KOPT-K1 (cell line): ENCODE data around the gene FLNB.

ENCODE experiments used
- H3K27ac ChIP-seq: fragments of 200-600 bp; sonication (generic); 2 replicates; pipeline ENCODE4 v1.5.1; 2016; ENCODE audit warnings: antibody characterized with exemption, mild to moderate bottlenecking, low read depth, low read length; ENCODE audit not compliant: poor library complexity, severe bottlenecking
- H3K36me3 ChIP-seq: fragments of 200-600 bp; sonication (generic); 2 replicates; pipeline ENCODE4 v1.5.1; 2017; ENCODE audit warnings: antibody characterized with exemption, mild to moderate bottlenecking, low read length, moderate library complexity; ENCODE audit not compliant: insufficient read depth
- H3K9me3 ChIP-seq: fragments of 200-600 bp; sonication (generic); 2 replicates; pipeline ENCODE4 v1.5.1; 2017; ENCODE audit warnings: antibody characterized with exemption, low read length, mild to moderate bottlenecking; ENCODE audit not compliant: insufficient read depth, poor library complexity, severe bottlenecking

FLNB gene

DNA sequence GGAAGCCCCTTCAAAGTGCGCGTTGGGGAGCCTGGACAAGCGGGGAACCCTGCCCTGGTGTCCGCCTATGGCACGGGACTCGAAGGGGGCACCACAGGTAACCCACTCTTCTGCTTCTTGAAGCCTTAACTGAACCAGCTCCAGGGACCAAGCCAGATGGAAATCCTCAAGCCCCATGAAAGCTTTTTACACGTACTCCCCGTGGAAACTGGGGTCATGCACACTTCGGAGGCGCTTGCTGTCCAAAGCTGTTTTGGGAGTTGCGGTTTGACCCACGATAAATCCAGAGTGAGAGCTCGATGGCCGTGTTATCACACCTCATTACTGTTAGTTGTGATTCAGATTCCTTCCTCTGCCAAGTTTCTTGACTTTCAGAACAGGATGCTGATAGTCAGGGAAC lies 155.0 kb downstream of the FLNB start:
- peaks cover 16% of the 10 kb centered on the region; the same call in 1 of the 2 replicates for H3K36me3 ChIP-seq
- H3K27ac ChIP-seq = no peak overlapping the region

DNA sequence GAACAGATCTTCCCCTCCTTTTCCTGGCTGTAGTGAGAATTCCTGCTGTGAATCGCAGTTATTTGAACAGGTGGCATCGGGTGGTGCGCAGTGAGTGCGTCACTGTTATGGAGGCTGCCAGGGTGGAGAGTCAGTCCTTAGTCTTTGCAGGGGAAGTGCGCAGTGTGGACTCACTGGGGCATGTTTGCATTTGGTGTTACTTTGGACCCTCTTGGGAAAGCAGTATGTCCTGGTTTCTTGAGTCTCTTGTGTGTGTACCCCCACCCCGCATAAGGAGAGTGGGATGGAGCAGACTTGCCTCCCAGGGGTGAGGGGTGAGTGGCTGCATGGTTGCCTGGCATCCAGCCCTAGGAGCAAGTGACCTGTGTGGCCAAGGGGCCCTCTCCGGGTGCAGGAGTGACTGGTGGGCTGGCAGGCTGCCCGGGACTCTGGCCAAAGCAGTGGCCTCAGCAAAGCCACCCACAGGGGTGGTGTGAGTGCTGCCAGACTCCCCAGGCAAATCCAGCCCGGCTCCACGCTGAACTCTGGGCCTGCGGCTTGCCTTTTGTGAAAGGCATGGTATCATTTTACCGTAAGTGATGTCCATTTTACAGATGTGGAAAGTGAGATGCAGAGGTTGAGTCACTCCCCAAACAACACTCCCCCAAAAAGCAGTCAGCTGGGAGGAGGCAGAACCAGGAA lies 156.1 kb downstream of the FLNB start:
- peaks cover 16% of the 10 kb centered on the region; the same call in 1 of the 2 replicates for H3K36me3 ChIP-seq
- H3K27ac ChIP-seq = no peak overlapping the region
- no peaks in the 10 kb centered on the region for H3K9me3 ChIP-seq

More for the DNA sequence above, 155.0 kb downstream of the FLNB start:
- H3K9me3 ChIP-seq = no peaks in the 10 kb centered on the region

DNA sequence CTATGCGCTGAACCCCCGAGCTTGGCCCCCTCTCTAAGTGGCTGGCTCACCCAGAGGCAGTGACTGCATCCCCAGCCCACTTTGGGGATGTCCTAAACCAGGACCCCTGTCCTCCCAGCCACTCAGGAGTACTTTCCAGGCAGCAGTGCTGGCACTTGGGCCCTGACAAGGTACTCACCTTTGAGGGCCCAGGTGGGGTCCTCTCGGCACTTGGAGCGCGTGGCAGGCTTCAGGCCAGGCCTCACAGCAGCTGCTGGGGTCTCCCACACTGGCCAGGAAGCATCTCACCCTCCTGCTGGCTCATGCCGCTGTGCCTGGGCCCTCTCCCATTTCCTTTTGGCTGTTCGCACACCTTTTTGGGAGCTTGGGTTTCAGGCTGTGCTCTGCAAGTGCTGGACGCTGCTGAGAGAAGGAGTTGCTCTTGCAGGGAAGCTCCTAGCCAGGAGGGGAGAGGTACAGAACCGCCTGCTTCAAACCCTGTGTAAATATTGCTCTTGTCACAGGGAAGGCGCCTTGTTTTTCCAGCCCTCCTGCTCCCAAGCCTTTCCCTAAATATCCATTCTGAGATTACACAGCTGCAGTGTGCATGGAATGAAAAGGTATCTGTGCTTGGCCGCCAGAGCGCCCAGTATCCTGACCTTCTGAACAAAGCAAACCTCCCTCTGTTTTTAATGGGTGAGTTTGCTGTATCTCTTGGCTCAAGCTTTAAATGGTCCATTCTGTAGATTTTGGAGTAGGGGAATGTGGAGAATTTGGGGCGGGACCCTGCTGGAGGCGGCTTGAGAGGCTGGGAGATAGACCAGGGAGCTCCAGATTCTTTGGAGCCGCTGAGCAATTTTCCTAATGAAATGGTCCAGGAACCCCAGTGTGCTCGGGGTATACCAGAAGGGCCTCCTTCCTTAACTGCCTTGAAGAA lies 156.9 kb downstream of the FLNB start:
- peaks cover 16% of the 10 kb centered on the region; the same call in 1 of the 2 replicates for H3K36me3 ChIP-seq
- H3K27ac ChIP-seq = no peak overlapping the region
- no peaks in the 10 kb centered on the region for H3K9me3 ChIP-seq

DNA sequence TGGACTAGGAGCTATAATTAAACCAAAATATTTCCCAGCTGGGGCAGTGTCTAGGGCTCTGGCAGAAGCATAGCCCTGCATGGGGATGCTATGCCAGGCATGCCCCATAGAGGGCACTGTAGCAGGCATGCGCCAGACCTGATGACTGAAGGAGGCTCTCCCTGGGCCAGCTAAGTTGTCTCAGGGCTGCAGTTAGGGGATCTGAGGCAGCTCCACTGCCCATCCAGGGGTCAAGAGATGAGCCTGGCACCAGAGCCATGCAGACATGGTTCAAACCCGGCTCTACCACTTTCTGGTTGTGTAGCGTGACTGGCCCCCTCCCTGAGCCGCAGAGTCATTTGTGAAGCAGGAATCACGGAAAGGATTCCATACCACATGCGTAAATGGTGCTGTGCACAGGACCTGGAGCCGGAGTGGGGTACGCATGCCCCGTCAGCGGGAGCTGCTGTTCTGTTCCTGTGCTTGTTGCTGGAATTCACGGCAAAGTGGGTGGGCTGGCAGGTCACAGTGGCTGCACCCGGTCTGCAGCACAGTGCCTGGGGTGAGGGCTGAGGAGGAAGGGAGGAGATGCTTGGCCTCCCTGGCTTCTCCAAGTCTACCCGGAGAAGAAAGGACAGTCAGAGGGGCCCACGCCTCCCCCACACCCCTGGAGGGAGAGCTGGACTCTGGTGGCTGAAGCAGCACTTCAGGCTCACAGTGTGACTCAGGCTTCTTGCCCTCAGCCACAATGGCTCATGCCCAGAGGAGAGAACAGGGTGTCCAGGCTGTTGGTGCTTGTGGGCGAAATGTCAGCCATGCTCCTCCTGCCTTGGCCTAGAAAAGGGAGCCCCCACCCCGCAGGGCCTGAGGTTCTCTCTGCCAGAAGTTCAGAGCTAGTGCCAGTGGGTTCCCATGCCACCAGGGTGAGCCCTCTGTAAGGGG lies 159.5 kb downstream of the FLNB start:
- H3K36me3 ChIP-seq = peaks cover 16% of the 10 kb centered on the region; the same call in 1 of the 2 replicates
- H3K27ac ChIP-seq = no peak overlapping the region
- H3K9me3 ChIP-seq = no peaks in the 10 kb centered on the region

DNA sequence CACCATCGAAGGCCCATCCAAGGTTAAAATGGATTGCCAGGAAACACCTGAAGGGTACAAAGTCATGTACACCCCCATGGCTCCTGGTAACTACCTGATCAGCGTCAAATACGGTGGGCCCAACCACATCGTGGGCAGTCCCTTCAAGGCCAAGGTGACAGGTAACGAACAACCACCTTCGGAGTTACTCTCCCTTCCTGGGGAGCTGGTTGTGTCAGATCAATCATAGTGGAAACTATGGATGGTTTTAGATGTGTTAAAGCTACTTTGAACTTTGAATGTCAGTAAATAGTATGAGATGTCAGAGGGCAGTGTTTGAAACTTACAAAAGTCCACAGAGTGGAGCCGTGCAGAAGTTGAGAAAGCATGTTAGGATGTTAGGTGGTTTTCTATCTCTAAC lies 160.3 kb downstream of the FLNB start:
- H3K36me3 ChIP-seq = peaks cover 11% of the 10 kb centered on the region; the same call in 1 of the 2 replicates
- H3K27ac ChIP-seq = no peak overlapping the region
- H3K9me3 ChIP-seq = no peaks in the 10 kb centered on the region

DNA sequence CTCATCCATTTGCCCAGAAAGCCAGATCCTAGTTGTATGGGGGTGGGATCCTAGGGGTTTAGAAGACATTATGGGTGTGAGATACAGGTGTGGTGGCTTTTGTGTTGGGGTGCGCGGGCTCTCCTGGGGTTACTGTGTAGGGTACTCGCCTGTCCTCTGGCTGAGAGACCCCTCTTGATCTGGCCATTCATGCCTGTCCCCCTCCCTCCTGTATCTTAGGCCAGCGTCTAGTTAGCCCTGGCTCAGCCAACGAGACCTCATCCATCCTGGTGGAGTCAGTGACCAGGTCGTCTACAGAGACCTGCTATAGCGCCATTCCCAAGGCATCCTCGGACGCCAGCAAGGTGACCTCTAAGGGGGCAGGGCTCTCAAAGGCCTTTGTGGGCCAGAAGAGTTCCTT lies 161.1 kb downstream of the FLNB start:
- Histone ChIP-seq H3K27ac (no peak overlapping the region), H3K9me3 (no peaks in the 10 kb centered on the region), H3K36me3 (peaks cover 3% of the 10 kb centered on the region; the same call in 1 of the 2 replicates)

DNA sequence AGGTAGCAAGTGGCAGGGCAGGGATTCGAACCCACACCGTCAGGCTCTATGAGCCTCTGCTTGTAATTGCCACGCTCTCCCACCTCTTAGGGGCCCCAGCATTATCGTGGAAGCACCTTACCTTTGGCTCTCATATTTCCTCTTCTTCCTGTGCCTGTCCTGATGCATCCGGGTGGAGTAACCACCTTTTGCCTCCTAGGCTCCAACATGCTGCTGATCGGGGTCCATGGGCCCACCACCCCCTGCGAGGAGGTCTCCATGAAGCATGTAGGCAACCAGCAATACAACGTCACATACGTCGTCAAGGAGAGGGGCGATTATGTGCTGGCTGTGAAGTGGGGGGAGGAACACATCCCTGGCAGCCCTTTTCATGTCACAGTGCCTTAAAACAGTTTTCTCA lies 162.2 kb downstream of the FLNB start:
- no peaks in the 10 kb centered on the region; the same call in 1 of the 2 replicates for H3K36me3 ChIP-seq
- no peak overlapping the region for H3K27ac ChIP-seq
- no peaks in the 10 kb centered on the region for H3K9me3 ChIP-seq

DNA sequence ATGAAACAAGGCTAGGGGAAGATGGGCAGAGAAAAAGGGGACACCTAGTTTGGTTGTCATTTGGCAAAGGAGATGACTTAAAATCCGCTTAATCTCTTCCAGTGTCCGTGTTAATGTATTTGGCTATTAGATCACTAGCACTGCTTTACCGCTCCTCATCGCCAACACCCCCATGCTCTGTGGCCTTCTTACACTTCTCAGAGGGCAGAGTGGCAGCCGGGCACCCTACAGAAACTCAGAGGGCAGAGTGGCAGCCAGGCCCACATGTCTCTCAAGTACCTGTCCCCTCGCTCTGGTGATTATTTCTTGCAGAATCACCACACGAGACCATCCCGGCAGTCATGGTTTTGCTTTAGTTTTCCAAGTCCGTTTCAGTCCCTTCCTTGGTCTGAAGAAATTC lies 162.9 kb downstream of the FLNB start:
- Histone ChIP-seq H3K9me3 (no peaks in the 10 kb centered on the region), H3K27ac (no peak overlapping the region), H3K36me3 (no peaks in the 10 kb centered on the region; the same call in 1 of the 2 replicates)

DNA sequence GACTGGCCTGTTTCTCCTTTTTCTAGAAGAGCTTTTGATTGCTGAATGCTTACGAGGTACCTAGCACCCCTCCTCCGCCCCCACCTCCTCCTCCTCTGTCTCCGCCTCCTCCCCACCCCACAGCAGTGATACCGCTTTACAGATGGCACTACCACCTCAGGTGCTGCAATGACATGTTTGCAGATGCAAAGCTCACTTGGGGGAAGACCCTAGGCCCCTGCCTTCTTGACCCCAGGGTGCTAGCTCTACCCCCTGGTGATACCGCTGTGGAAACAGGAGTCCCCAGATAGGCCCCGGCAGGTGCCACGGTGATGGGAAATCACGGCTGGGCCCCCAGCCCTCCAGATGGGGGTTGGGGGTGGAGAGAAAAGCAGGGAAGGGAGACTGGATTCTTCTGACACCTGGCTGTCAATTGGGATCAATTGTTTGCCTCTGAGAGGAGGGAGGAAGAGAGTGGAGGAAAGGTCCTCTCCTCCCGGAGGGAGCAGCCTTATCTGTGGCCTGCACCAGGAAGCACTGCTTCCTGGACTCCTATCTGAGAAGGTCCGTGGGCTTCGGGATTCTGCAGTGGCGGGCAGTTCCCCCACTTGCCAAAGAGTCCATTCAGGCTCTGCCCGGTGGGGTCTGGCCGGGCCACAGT lies 164.9 kb downstream of the FLNB start:
- Histone ChIP-seq H3K36me3 (no peaks in the 10 kb centered on the region; the same call in 1 of the 2 replicates), H3K9me3 (no peaks in the 10 kb centered on the region), H3K27ac (no peak overlapping the region)

DNA sequence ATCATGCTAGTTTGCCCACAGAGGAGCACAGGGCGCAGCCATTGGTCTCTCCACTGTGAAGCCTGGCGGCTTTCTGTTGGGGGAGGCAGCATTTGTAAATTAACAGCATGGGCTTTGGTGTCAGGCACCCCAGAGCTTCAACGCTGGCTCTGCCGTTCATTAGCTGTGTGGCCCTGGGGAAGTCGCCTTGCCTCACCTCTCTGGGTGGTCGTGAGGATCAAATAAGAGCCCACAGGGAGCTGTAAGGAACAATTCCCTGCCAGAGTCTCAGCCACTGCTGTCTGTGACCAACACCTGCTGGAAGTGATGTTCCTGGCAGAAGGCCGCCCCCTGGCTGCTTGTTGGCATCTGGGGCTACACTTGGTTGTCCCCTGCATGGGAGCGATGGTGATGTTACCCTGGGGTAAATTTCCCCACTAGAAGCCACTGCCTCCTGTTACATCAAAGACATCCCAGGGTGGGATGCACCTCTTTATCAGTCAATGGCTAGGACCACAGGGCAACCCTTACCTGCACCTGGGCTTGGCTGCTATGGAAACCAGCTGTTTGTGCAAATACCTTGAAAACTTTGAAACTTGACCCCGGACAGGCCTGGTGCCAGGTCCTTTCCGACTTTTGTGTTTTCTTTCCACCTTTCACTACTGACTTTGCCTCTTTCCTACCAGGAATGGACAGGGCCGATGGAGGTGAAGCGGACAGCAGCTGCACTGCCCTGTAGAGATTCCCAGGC lies 165.6 kb downstream of the FLNB start:
- Histone ChIP-seq H3K36me3 (no peaks in the 10 kb centered on the region; the same call in 1 of the 2 replicates), H3K27ac (no peak overlapping the region), H3K9me3 (no peaks in the 10 kb centered on the region)

DNA sequence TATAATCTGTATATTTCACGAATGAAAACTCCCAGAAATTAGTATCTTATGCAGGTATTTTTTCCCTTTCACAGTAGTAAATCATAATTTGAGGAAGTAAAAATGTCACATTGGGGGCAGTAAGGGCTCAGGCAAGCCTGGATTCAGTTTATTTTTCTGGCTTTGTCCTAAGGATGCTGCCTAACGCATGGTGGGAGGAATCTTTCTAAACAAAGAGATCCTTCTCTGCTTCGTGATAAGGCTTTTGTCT lies 166.9 kb downstream of the FLNB start:
- Histone ChIP-seq H3K9me3 (no peaks in the 10 kb centered on the region), H3K27ac (no peak overlapping the region), H3K36me3 (no peaks in the 10 kb centered on the region; the same call in 1 of the 2 replicates)

DNA sequence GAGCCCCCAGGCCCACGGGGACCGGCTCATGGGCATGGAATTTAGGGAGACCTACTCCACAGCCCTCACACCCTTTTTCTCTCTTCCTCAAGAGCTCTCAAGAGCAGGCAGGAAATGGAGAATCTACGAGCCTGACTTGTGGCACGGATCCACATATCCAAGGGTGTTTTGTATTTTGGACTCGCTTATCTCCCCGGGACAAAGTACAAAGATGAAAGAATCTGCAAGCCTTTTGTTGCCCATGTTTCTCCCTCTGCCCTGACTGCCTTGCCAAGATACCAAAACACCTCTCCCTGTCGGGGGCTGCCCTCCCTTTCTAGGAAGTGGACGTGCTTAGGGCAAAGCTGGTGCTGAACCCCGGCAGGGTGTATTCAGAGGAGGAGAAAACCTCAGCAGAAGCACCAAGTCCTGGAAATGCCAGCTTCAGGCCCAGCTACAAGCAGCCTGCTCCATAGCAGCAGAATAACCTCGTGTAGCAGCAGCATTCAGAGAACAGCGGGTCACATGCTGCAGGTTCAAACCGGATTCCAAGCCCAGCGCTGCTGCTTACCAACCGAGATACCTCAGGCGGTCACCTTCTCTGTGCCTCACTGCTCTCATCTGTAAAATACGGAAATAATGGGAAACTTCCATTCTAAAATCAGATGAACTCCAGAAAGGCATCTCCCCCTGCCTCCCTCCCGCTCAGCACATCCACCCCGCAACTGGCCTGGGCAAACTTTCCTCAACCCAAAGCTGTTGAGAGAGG lies 167.4 kb downstream of the FLNB start:
- Histone ChIP-seq H3K27ac (no peak overlapping the region), H3K9me3 (no peaks in the 10 kb centered on the region), H3K36me3 (no peaks in the 10 kb centered on the region)

DNA sequence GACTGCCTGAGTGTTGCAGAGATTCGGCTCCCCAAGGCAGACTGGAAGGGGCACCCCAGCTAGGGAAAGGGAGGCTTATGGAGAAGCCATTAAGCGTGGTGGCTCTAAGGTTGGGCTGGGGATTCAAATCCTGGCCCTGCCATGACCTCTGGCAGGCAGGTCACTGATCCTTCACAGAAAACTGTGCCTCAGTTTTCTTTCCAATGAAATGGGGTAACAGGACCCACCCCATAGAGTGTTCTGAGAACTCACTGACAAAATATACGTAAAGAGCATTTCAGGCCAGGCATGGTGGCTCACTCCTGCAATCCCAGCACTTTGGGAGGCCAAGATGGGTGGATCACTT lies 167.9 kb downstream of the FLNB start:
- no peaks in the 10 kb centered on the region for H3K9me3 ChIP-seq
- no peaks in the 10 kb centered on the region for H3K36me3 ChIP-seq
- no peak overlapping the region for H3K27ac ChIP-seq
